Activated naive CD8-positive, alpha-beta T cell treated with anti-CD3 and anti-CD28 coated beads for 36 hours (primary cell): ENCODE data around the gene PYGB. TPM values are rescaled to one million over a fixed set of nuclear protein-coding genes. Genes with fewer than 3 reads are reported as not detected.
A peak's percentile ranks its signal among the peaks of the same experiment; 100 is the strongest.

ENCODE experiments used
- DNase-seq: peaks from one replicate; pipeline ENCODE4 v3.0.0; 2021
- H3K27ac Mint-ChIP-seq: one replicate; pipeline ENCODE4 v1.8.0; 2022; ENCODE audit warnings: mild to moderate bottlenecking, moderate library complexity, mixed read lengths
- H3K27me3 Mint-ChIP-seq: one replicate; pipeline ENCODE4 v1.8.0; 2022; ENCODE audit warnings: mild to moderate bottlenecking, mixed read lengths
- H3K36me3 Mint-ChIP-seq: one replicate; pipeline ENCODE4 v1.8.0; 2021; ENCODE audit warnings: mild to moderate bottlenecking, mixed read lengths
- H3K4me1 Mint-ChIP-seq: one replicate; pipeline ENCODE4 v1.8.0; 2021; ENCODE audit warnings: mixed read lengths
- H3K4me3 Mint-ChIP-seq: one replicate; pipeline ENCODE4 v1.8.0; 2022; ENCODE audit warnings: mild to moderate bottlenecking, moderate library complexity, mixed read lengths
- H3K9me3 Mint-ChIP-seq: one replicate; pipeline ENCODE4 v1.8.0; 2022; ENCODE audit warnings: mixed read lengths
- total RNA-seq, 2 experiments: library from RNA; stranded (reverse); gene quantifications; one replicate each; pipeline ENCODE4 v1.2.3, GENCODE V29; 2021

Gene PYGB
- total RNA-seq, 2 experiments from 2014 or later = 30.3 to 31.0 TPM

DNA sequence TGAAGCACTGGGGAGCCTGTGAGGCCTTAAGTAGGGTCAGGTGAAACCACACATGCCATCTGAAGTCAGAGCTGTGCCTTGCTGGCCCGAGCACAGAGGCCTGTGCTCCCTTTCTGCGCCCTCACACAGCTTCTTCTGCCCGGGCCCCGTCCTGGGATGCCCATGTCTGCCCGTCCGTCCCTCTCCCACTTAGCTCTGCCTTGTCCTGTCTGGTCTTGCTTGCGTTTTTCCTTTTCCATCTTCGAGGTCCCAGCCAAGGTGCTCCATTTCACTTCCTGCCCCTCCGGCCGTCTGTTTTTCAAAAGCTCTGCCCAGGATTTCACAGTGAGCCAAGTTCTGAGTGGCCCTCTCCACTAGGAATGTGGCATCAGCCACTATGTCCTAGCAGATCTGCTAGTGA, 45.6 kb downstream of the PYGB start:
- Mint-ChIP-seq H3K27ac (no peak overlapping the region), H3K4me3 (no peak overlapping the region), H3K27me3 (no peaks in the 10 kb centered on the region), H3K4me1 (peaks cover 4% of the 10 kb centered on the region), H3K36me3 (no peaks in the 10 kb centered on the region), H3K9me3 (no peaks in the 10 kb centered on the region)
- DNase-seq = no peak

DNA sequence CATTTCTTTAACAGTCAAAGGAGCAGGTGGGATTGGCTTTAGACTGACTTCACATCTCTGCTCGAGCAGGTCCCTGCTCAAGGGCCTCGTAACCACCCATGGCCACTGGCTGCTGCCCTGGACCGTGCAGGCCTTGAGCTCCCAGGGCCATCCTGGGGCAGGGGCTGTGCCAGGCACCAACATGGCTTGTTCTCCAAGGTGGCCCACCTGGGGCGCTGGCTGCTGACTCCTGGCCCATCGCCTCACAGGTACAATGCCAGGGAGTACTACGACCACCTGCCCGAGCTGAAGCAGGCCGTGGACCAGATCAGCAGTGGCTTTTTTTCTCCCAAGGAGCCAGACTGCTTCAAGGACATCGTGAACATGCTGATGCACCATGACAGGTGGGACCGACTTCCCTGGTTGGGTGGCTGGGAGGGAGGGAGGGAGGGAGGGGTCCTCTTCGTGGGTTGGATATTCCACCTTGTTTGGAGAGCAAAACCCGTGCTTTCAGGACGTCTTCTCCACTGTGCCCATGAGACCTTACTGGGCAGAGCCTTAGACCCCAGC, 46.1 kb downstream of the PYGB start:
- no peak overlapping the region for H3K4me3 Mint-ChIP-seq
- no peaks in the 10 kb centered on the region for H3K9me3 Mint-ChIP-seq
- no peak overlapping the region for H3K27ac Mint-ChIP-seq
- H3K4me1 Mint-ChIP-seq = peaks cover 4% of the 10 kb centered on the region
- no peaks in the 10 kb centered on the region for H3K27me3 Mint-ChIP-seq
- DNase-seq = no peak
- no peaks in the 10 kb centered on the region for H3K36me3 Mint-ChIP-seq

DNA sequence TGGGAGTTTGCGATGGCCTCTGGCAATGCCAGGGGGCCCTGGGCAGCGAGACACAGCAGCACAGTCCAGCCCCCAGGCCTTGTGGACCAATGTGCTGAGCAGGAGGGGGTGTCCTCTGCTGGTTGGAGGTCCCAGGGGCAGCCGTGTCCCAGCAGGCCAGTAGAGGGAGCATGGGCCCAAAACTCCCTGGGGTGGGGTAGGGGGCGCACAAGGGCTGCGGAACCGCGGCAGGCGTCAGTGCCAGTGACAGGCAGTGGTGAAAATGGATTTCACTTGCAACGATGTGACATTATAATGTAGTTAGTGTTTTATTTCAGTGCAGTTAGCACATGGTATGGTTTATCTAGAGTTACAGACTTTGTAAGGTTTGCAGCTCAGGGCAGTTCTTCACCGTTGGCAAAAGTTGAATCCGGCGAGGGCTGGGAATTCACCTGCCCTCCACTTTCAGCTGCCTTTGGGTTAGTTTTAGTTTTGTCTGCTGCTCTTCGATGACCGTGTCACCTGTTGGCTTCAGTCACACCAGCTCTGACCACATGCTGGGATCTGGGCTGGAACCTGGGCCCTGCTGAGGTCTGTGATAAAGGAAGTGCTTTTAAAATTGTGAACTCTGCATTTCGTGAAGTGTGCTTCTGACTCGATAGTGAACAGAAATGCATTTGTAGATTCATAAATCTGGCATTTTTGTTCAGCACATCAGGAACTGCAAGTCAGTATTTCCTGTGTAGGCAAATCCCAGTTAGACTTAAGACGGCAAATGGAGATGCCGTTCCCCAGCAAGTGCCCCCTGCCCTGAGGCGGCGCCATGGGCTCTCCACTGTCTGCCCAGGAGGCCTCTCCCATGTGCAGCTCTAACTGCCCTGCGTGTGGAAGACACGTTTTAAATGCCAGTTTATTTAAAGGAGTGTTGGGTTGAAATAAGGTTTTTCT, 46.8 kb downstream of the PYGB start:
- no peaks in the 10 kb centered on the region for H3K27me3 Mint-ChIP-seq
- no peaks in the 10 kb centered on the region for H3K9me3 Mint-ChIP-seq
- no peak overlapping the region for H3K27ac Mint-ChIP-seq
- no peak overlapping the region for H3K4me3 Mint-ChIP-seq
- H3K4me1 Mint-ChIP-seq = peaks cover 4% of the 10 kb centered on the region
- no peaks in the 10 kb centered on the region for H3K36me3 Mint-ChIP-seq
- DNase-seq = peak; percentile 67

DNA sequence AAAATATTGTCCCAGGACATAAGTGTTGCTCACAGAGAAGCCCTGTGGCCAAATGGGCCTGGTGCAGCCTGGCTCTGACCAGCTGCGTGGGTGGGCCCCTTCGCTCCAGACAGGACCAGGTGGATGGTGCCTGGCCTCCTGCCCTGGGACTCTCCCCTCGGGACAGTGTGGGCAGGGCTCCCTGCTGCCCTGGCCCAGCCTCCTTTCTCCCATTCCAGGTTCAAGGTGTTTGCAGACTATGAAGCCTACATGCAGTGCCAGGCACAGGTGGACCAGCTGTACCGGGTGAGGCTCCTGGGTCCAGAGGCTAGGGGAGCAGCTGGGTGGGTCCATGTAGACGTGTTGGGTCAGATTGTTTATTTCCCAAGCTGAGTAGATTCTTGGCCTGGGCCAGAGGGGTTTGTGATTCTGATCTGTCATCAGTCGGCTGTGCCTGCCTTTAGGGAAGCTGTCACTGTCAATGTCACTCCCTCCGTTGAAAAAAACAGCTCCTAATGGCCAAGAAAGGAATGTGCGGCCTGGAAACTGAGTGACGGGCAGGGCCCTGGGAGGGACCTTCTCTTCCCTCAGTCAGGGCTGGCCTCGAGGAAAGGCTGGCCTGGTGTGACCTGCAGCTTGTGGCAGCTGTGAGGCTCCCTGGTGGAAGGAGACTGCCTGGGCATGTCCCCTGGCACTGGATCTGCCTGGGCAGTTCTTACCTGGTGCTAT, 47.7 kb downstream of the PYGB start:
- H3K4me1 Mint-ChIP-seq = peaks cover 4% of the 10 kb centered on the region
- DNase-seq = no peak
- H3K27ac Mint-ChIP-seq = no peak overlapping the region
- H3K36me3 Mint-ChIP-seq = no peaks in the 10 kb centered on the region
- no peaks in the 10 kb centered on the region for H3K9me3 Mint-ChIP-seq
- no peak overlapping the region for H3K4me3 Mint-ChIP-seq
- H3K27me3 Mint-ChIP-seq = no peaks in the 10 kb centered on the region

DNA sequence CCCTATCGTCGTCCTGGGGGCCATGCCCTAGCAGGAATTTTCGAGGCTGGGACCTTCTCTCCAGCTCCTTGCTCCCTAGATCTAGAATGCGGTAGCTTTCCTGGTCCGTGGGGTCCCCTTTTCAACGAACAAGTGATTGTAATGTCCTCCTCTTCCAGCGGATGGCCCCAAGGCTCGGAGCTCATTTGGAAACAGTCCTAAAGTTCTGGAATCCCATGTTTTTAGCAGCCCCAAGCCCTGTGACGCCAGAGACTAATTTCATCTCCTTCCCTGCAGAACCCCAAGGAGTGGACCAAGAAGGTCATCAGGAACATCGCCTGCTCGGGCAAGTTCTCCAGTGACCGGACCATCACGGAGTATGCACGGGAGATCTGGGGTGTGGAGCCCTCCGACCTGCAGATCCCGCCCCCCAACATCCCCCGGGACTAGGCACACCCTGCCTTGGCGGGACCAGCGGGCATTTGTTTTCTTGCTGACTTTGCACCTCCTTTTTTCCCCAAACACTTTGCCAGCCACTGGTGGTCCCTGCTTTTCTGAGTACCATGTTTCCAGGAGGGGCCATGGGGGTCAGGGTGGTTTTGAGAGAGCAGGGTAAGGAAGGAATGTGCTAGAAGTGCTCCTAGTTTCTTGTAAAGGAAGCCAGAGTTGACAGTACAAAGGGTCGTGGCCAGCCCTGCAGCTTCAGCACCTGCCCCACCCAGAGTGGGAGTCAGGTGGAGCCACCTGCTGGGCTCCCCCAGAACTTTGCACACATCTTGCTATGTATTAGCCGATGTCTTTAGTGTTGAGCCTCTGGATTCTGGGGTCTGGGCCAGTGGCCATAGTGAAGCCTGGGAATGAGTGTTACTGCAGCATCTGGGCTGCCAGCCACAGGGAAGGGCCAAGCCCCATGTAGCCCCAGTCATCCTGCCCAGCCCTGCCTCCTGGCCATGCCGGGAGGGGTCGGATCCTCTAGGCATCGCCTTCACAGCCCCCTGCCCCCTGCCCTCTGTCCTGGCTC, 48.5 kb downstream of the PYGB start:
- no peak overlapping the region for H3K27ac Mint-ChIP-seq
- H3K27me3 Mint-ChIP-seq = no peaks in the 10 kb centered on the region
- H3K4me1 Mint-ChIP-seq = peaks cover 4% of the 10 kb centered on the region
- H3K36me3 Mint-ChIP-seq = no peaks in the 10 kb centered on the region
- peak; percentile 42 for DNase-seq
- no peak overlapping the region for H3K4me3 Mint-ChIP-seq
- no peaks in the 10 kb centered on the region for H3K9me3 Mint-ChIP-seq

DNA sequence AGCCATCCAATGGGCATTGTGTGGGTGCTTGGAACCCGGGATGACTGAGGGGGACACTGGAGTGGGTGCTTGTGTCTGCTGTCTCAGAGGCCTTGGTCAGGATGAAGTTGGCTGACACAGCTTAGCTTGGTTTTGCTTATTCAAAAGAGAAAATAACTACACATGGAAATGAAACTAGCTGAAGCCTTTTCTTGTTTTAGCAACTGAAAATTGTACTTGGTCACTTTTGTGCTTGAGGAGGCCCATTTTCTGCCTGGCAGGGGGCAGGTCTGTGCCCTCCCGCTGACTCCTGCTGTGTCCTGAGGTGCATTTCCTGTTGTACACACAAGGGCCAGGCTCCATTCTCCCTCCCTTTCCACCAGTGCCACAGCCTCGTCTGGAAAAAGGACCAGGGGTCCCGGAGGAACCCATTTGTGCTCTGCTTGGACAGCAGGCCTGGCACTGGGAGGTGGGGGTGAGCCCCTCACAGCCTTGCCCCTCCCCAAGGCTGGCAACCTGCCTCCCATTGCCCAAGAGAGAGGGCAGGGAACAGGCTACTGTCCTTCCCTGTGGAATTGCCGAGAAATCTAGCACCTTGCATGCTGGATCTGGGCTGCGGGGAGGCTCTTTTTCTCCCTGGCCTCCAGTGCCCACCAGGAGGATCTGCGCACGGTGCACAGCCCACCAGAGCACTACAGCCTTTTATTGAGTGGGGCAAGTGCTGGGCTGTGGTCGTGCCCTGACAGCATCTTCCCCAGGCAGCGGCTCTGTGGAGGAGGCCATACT, 49.4 kb downstream of the PYGB start:
- Mint-ChIP-seq H3K27me3 (no peaks in the 10 kb centered on the region), H3K27ac (no peak overlapping the region), H3K36me3 (no peaks in the 10 kb centered on the region), H3K9me3 (no peaks in the 10 kb centered on the region), H3K4me3 (no peak overlapping the region), H3K4me1 (peaks cover 4% of the 10 kb centered on the region)
- no peak for DNase-seq

DNA sequence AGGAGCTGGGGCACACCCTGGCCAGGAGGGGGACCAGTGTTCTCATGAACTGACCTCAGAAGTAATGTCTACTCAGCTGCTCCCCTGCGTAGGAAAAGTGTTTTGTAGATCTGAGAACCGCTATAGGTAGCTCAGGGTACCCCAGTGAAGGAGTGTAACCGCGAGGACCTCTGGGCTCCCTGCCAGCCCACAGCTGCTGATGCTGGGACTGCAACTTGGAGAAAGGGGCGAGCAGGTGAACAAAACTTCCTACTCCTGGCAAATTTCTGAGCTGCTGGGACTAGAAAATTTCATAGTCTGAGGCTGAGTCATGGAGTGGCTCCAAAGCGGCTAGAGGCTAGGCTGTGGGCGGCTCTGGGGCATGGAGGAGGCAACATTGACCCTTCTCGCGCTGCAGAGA, 51.9 kb downstream of the PYGB start:
- Mint-ChIP-seq H3K27ac (no peak overlapping the region), H3K4me1 (peaks cover 2% of the 10 kb centered on the region), H3K27me3 (no peaks in the 10 kb centered on the region), H3K9me3 (no peaks in the 10 kb centered on the region), H3K4me3 (no peak overlapping the region), H3K36me3 (no peaks in the 10 kb centered on the region)
- no peak for DNase-seq

DNA sequence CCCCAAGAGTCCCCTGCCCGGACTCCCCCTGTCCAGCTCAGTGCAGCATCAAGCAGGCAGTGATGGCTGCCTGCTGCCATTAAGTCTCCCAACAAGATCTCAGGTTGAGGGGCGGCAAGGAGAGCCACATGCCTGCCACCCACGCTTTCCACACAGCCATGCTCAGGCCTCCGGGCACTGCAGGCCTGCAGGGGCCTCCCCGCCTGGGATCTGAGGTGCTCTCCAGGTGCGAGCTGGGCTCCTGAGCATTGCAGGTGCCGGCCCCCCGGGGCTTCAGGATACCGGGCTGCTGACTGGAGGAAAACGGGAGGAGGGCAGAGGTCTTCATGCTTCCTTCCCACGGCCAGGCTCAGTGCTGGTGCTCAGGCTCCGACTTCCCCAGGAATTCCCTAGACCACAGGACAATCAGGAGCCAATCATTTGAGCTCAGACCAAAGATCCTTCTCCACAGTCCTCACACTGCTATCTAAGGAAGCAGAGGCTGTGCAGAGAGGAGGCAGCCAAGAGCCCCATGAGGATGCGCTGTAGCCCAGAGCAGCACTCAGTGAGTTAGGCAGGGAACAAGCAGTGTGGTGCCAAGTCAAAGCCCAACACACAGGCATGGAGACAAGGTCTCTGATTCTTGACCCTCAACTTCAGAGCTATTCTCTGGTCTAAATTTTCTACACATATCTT, 52.7 kb downstream of the PYGB start:
- Mint-ChIP-seq H3K36me3 (no peaks in the 10 kb centered on the region), H3K4me1 (peaks cover 2% of the 10 kb centered on the region), H3K27ac (no peak overlapping the region), H3K27me3 (no peaks in the 10 kb centered on the region), H3K9me3 (no peaks in the 10 kb centered on the region), H3K4me3 (no peak overlapping the region)
- no peak for DNase-seq

DNA sequence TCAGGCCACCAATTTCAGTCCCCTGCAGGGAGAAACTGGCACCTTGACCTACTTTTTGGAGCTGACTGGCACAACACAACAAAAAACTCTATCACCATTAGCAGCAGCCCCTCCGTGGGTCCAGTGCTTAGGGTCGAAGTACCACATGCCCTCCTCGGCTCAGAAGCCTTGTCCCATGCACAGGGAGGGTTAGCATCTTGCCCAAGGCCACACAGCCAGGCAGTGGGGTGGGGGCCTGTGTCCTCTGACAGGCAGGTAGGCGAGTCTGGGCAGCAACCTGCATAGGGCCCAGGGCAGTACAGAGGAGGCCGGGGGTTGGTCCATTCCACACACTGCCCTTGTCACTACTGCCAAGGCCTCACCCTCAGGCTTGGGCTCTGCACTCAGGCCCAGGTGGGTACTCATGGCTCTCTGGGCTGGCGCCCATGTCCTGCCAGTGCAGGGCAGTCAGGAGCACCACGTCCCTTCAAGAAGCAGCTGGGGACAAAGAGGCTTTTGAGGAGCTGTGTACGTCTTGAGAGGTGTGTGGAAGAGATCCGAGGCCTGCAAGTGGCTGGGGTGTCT, 53.6 kb downstream of the PYGB start:
- Mint-ChIP-seq H3K27me3 (no peaks in the 10 kb centered on the region), H3K27ac (no peak overlapping the region), H3K4me3 (no peak overlapping the region), H3K9me3 (no peaks in the 10 kb centered on the region), H3K4me1 (no peaks in the 10 kb centered on the region), H3K36me3 (no peaks in the 10 kb centered on the region)
- DNase-seq = no peak

DNA sequence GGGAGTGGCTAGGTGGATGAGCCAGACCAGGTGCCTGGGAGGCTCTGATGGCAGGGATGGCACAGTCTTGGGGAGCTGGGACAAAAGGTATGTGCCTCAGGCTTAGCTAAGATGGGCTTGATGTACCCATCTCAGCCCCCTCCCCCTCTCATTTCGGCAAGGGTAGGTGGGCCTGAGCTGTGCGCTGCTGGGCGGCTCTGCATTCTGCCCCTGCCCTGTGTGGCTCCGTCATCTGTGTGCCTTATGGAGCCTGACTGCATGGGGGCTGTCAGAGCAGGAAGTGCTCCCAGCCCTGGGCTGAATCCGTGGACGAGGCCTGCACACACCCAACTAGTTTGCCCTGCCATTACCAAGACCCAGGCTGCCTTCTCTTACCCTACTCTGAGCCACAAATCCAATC, 54.7 kb downstream of the PYGB start:
- no peaks in the 10 kb centered on the region for H3K9me3 Mint-ChIP-seq
- H3K36me3 Mint-ChIP-seq = peaks cover 2% of the 10 kb centered on the region
- no peak for DNase-seq
- H3K27me3 Mint-ChIP-seq = no peaks in the 10 kb centered on the region
- no peak overlapping the region for H3K4me3 Mint-ChIP-seq
- no peak overlapping the region for H3K27ac Mint-ChIP-seq
- H3K4me1 Mint-ChIP-seq = no peaks in the 10 kb centered on the region

DNA sequence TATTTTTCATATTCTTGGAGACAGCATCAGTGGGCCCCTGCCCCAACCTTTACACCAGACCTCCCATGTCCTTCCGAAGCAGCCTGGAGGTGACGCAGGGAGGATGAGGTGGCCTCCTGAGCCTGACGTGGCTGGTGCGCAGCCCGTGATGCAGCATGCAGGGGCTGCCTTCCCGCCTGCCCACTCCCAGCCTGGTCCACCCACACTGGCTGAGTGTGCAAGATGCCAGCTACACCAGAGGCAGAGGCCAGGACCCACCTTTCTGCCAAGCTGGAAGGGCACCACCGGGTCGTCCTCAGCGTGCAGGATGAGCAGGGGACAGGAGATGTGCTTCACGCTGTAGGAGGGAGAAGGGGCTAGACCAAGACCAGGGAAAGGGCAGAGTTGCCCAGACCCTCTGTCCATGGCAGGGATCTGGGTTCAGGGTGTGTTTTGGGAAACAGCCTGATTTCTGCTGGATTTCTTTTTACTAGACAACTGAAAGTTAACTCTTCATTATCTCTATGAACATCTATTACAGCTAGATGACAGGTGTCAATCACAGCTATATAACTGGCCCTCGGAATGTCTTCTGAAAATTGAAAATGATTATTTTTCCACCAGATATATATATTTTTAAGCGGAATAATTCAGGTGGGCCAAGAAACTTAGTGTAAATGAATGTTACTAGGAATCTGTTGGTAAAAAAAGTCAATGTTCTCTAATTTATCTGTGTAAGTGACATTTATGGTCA, 55.6 kb downstream of the PYGB start:
- H3K9me3 Mint-ChIP-seq = no peaks in the 10 kb centered on the region
- H3K27me3 Mint-ChIP-seq = no peaks in the 10 kb centered on the region
- H3K36me3 Mint-ChIP-seq = peaks cover 2% of the 10 kb centered on the region
- no peak overlapping the region for H3K27ac Mint-ChIP-seq
- no peak overlapping the region for H3K4me3 Mint-ChIP-seq
- no peak for DNase-seq
- no peaks in the 10 kb centered on the region for H3K4me1 Mint-ChIP-seq

DNA sequence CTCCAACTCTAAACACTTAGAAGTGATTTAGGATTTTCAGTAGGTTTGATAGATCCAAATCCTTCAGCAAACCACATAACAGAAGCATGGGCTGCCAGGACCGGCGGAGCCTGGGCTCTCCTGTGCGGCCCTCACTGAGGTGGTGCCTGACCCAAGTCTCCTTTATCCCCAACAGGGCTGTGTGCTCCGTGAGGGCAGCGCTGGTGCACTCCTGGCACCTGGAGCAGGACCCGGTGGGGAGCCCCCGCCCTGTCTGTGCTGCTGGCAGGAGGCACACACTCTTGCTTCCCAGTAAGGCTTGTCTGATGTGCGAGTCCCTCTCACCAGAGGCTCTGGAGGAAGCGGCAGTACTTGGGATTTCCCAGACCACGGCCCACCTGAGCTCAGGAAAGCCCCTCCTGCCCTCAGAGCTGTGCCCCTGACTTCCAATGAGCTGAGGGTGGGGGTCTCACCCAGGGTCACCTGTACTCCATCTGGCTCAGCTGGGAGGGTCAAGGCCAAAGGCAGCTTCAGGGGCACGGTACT, 56.2 kb downstream of the PYGB start:
- peaks cover 2% of the 10 kb centered on the region for H3K36me3 Mint-ChIP-seq
- no peak overlapping the region for H3K27ac Mint-ChIP-seq
- H3K4me1 Mint-ChIP-seq = peaks cover under 1% of the 10 kb centered on the region
- DNase-seq = no peak
- no peaks in the 10 kb centered on the region for H3K27me3 Mint-ChIP-seq
- no peak overlapping the region for H3K4me3 Mint-ChIP-seq
- no peaks in the 10 kb centered on the region for H3K9me3 Mint-ChIP-seq
